ENCODE measurements around the gene GPR17.

GPR17 gene

GRCh38 chr2:127641846-127642507 is 4.0 kb upstream of the GPR17 start:
- no peak for DNase-seq (ENCODE audit: low spot score)

- DNase-seq (ENCODE audit: low spot score): no peak
These were observed 3.1 kb upstream of the GPR17 start for GRCh38 chr2:127642706-127643438.

GRCh38 chr2:127643439-127644065 is 2.4 kb upstream of the GPR17 start:
- DNase-seq (ENCODE audit: low spot score): no peak

DNA sequence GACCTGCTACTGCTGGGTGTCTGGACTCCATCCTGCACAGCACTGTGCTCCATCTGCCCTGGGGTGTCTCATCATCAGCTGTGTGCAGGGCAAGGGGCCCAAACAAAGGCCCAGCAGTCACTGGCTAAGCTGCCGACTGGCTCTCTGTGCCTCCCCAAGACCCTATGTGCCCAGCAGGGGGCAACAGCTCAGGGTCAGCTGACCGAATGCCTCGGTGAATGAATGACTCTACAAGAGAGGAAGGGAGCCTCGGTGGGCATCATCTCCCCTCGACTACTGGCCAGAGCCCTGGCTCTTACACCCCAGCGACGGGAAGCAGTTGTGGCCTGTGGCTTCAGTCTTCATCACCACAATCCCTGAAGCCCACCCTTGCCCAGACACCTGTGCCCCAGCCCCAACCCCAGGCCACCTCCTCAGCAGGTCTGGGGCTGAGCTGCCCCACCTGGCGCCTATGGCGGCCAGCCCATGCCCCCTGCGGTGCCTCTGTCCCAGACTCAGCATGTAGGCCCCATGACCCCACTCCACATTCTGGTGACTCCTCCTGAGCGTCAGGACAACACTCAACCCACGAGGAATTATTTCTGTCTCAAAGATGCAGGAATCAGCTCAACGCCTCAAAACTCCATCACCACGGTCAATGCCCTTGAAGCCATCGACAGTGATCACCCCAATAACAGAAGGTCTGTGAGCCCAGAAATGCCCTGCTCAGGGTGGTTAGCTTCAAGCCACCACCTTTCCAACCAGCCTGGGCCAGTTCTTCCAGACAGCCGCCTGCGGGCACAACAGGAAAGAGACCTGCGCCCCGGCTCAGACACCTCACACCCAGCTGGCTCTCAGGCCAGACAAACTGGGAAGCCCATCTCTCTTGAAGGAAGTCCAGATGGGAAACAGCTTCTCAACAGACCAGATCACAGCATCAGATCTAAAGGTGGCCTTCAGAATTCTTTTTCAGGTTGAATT is 1.6 kb upstream of the GPR17 start:
- DNase-seq (ENCODE audit: low spot score): no peak

DNA sequence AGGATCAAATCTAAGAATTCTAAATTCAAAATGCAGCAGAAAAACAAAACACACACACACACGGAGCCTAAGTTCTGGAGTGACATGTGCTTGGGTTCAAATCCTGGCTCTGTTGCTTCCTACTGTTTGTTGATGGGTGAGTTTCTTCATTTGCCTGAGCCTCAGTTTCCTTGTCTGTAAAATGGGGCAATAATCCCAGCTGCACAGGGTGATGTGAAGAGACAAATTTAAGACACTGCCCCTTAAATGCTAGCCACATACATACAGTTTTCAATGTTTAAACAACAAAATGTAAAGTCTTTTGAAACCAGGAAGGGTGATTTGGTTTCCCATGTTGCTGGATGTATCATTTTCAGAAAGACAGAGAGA is 943 bp upstream of the GPR17 start:
- DNase-seq (ENCODE audit: low spot score): no peak

DNA sequence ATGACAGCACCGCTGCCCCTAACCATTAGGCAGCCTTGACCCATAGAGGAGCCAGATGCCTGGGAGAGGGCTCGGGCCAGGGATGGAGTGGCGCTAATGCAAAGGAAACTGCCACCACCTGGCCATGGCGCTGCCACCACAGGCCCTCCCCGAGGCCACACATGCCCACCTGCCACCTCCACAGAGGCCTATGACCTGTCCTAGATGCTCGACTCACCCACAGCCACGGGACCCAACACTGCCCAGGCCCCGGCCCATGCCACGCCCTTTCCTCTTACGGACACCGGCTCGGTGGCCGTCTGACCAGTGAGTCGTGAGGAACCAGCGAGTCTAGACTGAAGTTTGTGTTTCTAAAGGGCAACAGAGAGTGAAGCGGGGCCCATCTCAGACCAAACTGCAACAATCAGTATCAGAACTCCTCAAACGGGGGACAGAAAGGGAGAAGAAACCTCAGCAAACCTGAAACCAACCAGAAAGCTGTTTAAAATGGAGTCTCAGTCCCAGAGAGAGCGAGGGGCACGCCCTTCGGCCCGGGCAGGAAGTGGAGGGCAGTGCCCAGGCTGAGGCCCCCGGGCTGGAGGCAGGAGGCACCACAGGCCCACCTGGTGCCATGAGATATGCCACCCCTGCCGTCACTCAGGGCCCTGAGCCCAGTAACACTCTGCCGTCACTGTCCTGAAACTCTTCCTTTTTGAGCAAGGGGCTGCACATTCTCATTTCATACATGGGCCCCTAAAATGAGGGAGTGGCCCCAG is 711 bp downstream of the GPR17 start:
- no peak for DNase-seq (ENCODE audit: low spot score)

- DNase-seq (ENCODE audit: low spot score): no peak
These were observed 1.6 kb downstream of the GPR17 start for GRCh38 chr2:127647242-127648190.

GRCh38 chr2:127648321-127648720 is 2.4 kb downstream of the GPR17 start:
- DNase-seq (ENCODE audit: low spot score): no peak

DNA sequence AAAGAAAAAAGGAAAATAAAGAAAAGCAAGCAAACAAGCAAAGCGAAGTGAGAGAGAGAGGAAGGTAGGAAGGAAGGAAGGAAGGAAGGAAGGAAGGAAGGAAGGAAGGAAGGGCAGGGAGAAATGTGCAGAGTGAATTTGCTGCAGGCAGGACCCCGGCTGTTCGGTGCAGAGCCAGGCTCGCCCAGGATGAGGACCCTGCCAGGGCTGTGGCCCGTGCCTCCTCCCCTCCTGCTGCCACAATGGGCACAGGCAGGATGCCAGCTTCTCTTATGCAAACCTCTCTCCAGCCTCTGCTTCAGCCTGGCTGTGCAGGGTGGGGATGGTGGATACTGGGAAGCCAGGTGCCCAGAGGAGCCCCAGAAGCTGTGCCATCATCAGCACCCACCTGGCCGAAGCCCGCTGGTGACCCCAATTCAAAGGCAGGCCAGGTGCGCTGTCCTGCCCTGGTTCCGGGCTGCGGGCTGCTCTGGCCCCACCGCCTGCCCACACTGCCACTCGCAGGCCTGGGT is 3.2 kb downstream of the GPR17 start:
- DNase-seq (ENCODE audit: low spot score): no peak

GRCh38 chr2:127649684-127650040 is 3.7 kb downstream of the GPR17 start:
- peak; percentile 68 for DNase-seq (ENCODE audit: low spot score)

- DNase-seq (ENCODE audit: low spot score): no peak
These were observed 4.3 kb downstream of the GPR17 start for GRCh38 chr2:127650041-127650784.

DNA sequence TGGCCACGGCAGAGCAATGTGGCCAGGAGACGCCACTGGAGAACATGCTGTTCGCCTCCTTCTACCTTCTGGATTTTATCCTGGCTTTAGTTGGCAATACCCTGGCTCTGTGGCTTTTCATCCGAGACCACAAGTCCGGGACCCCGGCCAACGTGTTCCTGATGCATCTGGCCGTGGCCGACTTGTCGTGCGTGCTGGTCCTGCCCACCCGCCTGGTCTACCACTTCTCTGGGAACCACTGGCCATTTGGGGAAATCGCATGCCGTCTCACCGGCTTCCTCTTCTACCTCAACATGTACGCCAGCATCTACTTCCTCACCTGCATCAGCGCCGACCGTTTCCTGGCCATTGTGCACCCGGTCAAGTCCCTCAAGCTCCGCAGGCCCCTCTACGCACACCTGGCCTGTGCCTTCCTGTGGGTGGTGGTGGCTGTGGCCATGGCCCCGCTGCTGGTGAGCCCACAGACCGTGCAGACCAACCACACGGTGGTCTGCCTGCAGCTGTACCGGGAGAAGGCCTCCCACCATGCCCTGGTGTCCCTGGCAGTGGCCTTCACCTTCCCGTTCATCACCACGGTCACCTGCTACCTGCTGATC is 4.9 kb downstream of the GPR17 start:
- DNase-seq (ENCODE audit: low spot score): no peak

- DNase-seq (ENCODE audit: low spot score): no peak
These were observed 5.4 kb downstream of the GPR17 start for GRCh38 chr2:127651381-127651809.

DNA sequence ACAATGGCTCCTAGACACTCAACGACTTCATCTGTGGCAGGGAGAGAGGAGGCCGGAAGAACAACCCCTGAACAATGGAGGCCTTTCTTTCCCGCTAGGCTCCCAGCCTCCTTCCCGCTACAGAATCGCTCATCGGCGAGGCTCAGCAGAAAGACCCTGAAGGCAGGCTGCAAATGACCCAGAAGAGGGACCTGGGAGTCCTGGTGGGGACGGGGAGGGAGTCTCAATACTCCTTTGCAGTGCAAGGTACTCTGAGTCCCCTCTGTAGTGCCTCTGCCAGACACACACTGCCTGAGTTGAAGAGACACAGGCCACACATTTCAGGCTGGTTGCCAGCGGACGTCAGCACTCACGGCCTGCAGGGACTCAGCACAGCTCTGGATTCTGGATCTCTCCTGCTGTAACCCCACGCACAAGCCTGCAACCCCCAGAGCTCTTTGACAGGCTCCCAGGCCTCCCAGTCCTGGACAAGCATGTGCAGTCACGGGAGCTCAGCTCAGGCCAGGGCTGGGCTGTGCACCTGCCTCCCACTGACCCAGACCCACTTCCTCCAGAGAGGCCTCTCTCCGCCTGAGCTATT is 6.1 kb downstream of the GPR17 start:
- no peak for DNase-seq (ENCODE audit: low spot score)

- no peak for DNase-seq (ENCODE audit: low spot score)
These were observed 6.9 kb downstream of the GPR17 start for GRCh38 chr2:127652786-127653357.

DNA sequence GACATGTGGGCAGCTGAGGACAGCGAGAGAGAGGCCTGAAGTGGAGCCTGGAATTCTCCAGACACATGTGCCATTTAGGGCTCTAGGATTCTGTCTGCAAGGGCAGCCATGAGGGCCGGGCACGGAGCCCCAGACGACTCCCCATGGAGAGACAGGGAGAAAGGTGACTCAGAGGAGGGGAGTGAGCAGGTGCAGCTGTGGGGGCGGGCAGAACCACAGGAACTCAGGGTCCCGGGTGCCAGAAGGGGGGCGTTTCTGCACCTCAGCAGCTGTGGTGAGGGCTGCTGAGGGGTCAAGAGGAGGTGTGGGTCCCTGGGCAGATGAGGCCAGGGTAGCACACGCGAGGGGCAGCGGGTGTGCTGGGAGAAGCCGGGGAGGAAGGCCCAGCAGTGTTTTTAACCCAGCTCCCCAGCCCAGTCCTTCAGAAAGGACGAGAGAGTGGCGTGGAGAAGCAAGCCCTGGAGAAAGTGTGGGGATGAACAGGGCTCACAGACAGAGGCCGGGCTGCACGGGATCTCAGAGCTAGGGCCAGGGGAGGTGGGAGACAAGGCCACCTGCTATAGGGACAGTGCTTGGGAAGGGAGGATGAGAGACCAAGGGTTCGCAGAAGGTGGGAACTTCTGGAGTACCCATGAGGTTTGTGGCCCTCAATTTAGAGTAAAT is 7.6 kb downstream of the GPR17 start:
- DNase-seq (ENCODE audit: low spot score): no peak

DNA sequence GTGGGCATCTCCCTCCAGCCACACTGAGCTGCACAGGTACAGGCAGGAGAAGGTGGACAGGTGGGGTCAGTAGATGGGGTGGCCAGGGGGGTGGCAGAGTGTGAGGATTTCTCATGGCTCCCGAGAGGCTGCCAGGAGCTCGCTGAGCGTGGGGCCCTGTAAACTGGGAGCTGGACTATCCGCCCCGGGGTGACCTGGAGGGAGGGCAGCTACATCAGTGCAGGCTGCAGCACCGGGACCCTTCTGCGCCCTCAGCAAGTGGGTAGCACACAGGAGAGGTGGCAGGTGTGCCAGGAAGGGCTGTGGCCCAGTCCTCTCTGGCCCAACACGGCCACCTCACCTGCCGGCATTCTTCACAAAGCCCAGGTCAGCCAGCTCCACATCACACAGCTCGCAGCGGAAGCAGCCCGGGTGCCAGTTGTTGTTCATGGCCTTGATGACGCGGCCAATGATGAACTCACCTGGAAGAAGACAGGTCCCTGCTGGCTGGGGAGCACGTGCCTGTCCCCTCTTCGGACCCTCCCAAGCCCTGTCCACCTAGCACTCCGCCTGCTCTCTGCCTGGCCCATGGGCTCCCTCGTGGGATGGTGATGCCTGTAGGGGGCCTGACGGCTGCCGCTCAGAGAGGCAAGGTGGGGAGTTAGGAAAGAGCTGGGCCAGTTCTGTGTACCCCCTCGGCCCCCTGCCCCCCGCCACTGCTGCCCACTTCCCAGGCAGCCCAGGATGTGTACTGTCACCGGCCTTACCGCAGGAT is 8.3 kb downstream of the GPR17 start:
- no peak for DNase-seq (ENCODE audit: low spot score)
